H1 (cell line): Measurements from ENCODE around the gene NOL12. TPM values are rescaled to one million over a fixed set of nuclear protein-coding genes. Genes with fewer than 3 reads are reported as not detected.

ENCODE experiments used
- CTCF ChIA-PET: fragments of 300-600 bp; sonication (Branson Sonifier 250); formaldehyde crosslinking; loops from one replicate; lab custom pipeline; 2021; ENCODE audit not compliant: partially characterized antibody; lab: Charles Lee
- POLR2A ChIA-PET: fragments of 300-600 bp; sonication (Branson Sonifier 250); formaldehyde crosslinking; loops from one replicate; lab custom pipeline; 2021; ENCODE audit warnings: inconsistent platforms; ENCODE audit not compliant: partially characterized antibody; lab: Charles Lee
- DNase-seq, 2 experiments: peaks; one replicate each; pipeline versions ENCODE4 v3.0.0 to v3.0.0-alpha.2; 2010 to 2022; ENCODE audit warnings: low spot score in 2 of 2, low read depth in 1 of 2, mixed read lengths in 1 of 2
- FAIRE-seq: peaks from 2 replicates; lab custom pipeline; 2011; peaks lifted over from hg19 to GRCh38; lab: Jason Lieb, UNC
- H2AFZ ChIP-seq: 2 replicates; pipeline ENCODE4 v1.8.1; 2012; ENCODE audit warnings: low read length, inconsistent platforms
- H2AK5ac ChIP-seq: 2 replicates; pipeline ENCODE4 v1.6.1; 2013; ENCODE audit warnings: low read depth, low read length
- H2BK120ac ChIP-seq: replicated peaks from 2 replicates; pipeline ENCODE3; 2013; ENCODE audit warnings: low read depth, low read length, inconsistent platforms
- H2BK12ac ChIP-seq: 2 replicates; pipeline ENCODE4 v1.6.1; 2013; ENCODE audit warnings: low read depth, low read length
- H2BK15ac ChIP-seq: 2 replicates; pipeline ENCODE4 v1.6.1; 2013; ENCODE audit warnings: low read length
- H2BK20ac ChIP-seq: 2 replicates; pipeline ENCODE4 v1.6.1; 2013; ENCODE audit warnings: low read length
- H2BK5ac ChIP-seq: 2 replicates; pipeline ENCODE4 v1.6.1; 2013; ENCODE audit warnings: low read depth, low read length
- H3K14ac ChIP-seq: 2 replicates; pipeline ENCODE4 v1.6.1; 2013; ENCODE audit warnings: inconsistent platforms; ENCODE audit not compliant: insufficient read length
- H3K18ac ChIP-seq: 2 replicates; pipeline ENCODE4 v1.6.1; 2013; ENCODE audit warnings: low read length; ENCODE audit errors: extremely low read depth
- H3K23ac ChIP-seq: 2 replicates; pipeline ENCODE4 v1.6.1; 2013; ENCODE audit warnings: inconsistent platforms; ENCODE audit not compliant: insufficient read length
- H3K23me2 ChIP-seq: 2 replicates; pipeline ENCODE4 v1.6.1; 2013; ENCODE audit warnings: low read depth, low read length
- H3K27ac ChIP-seq: 2 replicates; pipeline ENCODE4 v1.6.1; 2011; ENCODE audit warnings: low read depth, low read length, inconsistent platforms
- H3K27me3 ChIP-seq, 4 experiments: replicated peaks in 1 of 4; 1 replicate in 1 of 4; 2 replicates in 3 of 4; pipeline versions ENCODE4 v1.6.1 to v1.8.1; 2011 to 2013; ENCODE audit warnings: low read length in 3 of 4, mild to moderate bottlenecking in 3 of 4, inconsistent platforms in 2 of 4, mixed read lengths in 2 of 4, moderate library complexity in 1 of 4; ENCODE audit not compliant: control insufficient read depth in 3 of 4, insufficient read depth in 3 of 4; ENCODE audit errors: extremely low read depth in 1 of 4
- H3K36me3 ChIP-seq, 4 experiments: 2 replicates each; pipeline versions ENCODE4 v1.6.1 to v1.8.1; 2011 to 2013; ENCODE audit warnings: mild to moderate bottlenecking in 4 of 4, low read length in 3 of 4, moderate library complexity in 2 of 4, control low read depth in 1 of 4, inconsistent platforms in 1 of 4; ENCODE audit not compliant: insufficient read depth in 4 of 4, control insufficient read depth in 2 of 4
- H3K4ac ChIP-seq: replicated peaks from 2 replicates; pipeline ENCODE3; 2013; ENCODE audit warnings: low read length, low read depth, mixed read lengths, inconsistent platforms; ENCODE audit not compliant: insufficient read length
- H3K4me1 ChIP-seq, 4 experiments: replicated peaks in 1 of 4; 1 replicate in 1 of 4; 2 replicates in 3 of 4; pipeline versions ENCODE4 v1.6.1 to v1.8.1; 2011 to 2013; ENCODE audit warnings: low read length in 3 of 4, inconsistent platforms in 2 of 4, mixed read lengths in 1 of 4; ENCODE audit not compliant: insufficient read depth in 4 of 4, control insufficient read depth in 3 of 4
- H3K4me2 ChIP-seq, 2 experiments: 2 replicates each; pipeline versions ENCODE4 v1.6.1 to v1.8.1; 2011 to 2013; ENCODE audit warnings: low read depth in 2 of 2, low read length in 2 of 2, control low read depth in 1 of 2, inconsistent platforms in 1 of 2, mild to moderate bottlenecking in 1 of 2; ENCODE audit not compliant: insufficient read depth in 1 of 2
- H3K4me3 ChIP-seq, 4 experiments: fragments of 200-600, 300-600 bp in 1 of 4; sonication (generic), shearing (Covaris generic), sonication (Bioruptor Twin) in 1 of 4; 2 replicates each; pipeline versions ENCODE4 v1.5.1 to v1.8.1; 2011 to 2016; ENCODE audit warnings: low read length in 4 of 4, low read depth in 3 of 4, control low read depth in 2 of 4, inconsistent platforms in 2 of 4, mild to moderate bottlenecking in 2 of 4, mixed read lengths in 1 of 4, moderate library complexity in 1 of 4; ENCODE audit not compliant: insufficient read depth in 2 of 4; ENCODE audit errors: extremely low read depth in 1 of 4
- H3K56ac ChIP-seq: replicated peaks from 2 replicates; pipeline ENCODE3; 2013; ENCODE audit warnings: low read depth, mild to moderate bottlenecking, mixed read lengths, low read length, inconsistent platforms; ENCODE audit not compliant: insufficient read length
- H3K79me1 ChIP-seq: 2 replicates; pipeline ENCODE4 v1.6.1; 2013; ENCODE audit warnings: low read depth, low read length, control low read depth
- H3K79me2 ChIP-seq, 2 experiments: 2 replicates each; pipeline versions ENCODE4 v1.6.1 to v1.8.1; 2012 to 2013; ENCODE audit warnings: low read length in 2 of 2, mild to moderate bottlenecking in 2 of 2, inconsistent platforms in 1 of 2; ENCODE audit not compliant: insufficient read depth in 2 of 2, control insufficient read depth in 1 of 2
- H3K9ac ChIP-seq, 4 experiments: replicated peaks in 1 of 4; 1 replicate in 1 of 4; 2 replicates in 3 of 4; pipeline versions ENCODE4 v1.6.1 to v1.8.1; 2011 to 2013; ENCODE audit warnings: low read depth in 3 of 4, low read length in 3 of 4, control low read depth in 2 of 4, mild to moderate bottlenecking in 2 of 4, moderate library complexity in 2 of 4, inconsistent platforms in 1 of 4; ENCODE audit errors: extremely low read depth in 1 of 4
- H3K9me3 ChIP-seq, 2 experiments: 2 replicates each; pipeline versions ENCODE4 v1.6.1 to v1.8.1; 2012 to 2013; ENCODE audit warnings: mild to moderate bottlenecking in 2 of 2, moderate library complexity in 2 of 2, control low read depth in 1 of 2, inconsistent platforms in 1 of 2, low read depth in 1 of 2, low read length in 1 of 2, mixed read lengths in 1 of 2; ENCODE audit not compliant: insufficient read depth in 2 of 2
- H4K20me1 ChIP-seq, 2 experiments: replicated peaks in 1 of 2; 2 replicates each; pipeline versions ENCODE3 to v1.8.1; 2011 to 2013; ENCODE audit warnings: inconsistent platforms in 2 of 2, low read length in 2 of 2, mild to moderate bottlenecking in 1 of 2; ENCODE audit not compliant: insufficient read depth in 2 of 2, control insufficient read depth in 1 of 2
- H4K5ac ChIP-seq: 2 replicates; pipeline ENCODE4 v1.6.1; 2013; ENCODE audit warnings: low read length, low read depth, mixed read lengths, inconsistent platforms; ENCODE audit not compliant: insufficient read length
- H4K8ac ChIP-seq: 2 replicates; pipeline ENCODE4 v1.8.0; 2013; ENCODE audit warnings: mild to moderate bottlenecking, moderate library complexity, low read length, inconsistent platforms; ENCODE audit not compliant: insufficient read depth; ENCODE audit errors: extremely low read depth
- H4K91ac ChIP-seq: replicated peaks from 2 replicates; pipeline ENCODE3; 2013; ENCODE audit warnings: low read length, mixed read lengths, inconsistent platforms; ENCODE audit not compliant: insufficient read length
- ASH2L ChIP-seq: fragments of 200-600, 300-600 bp; sonication (generic); IDR thresholded peaks from one replicate; pipeline ENCODE4 v1.7.1; 2017; ENCODE audit warnings: low read length
- BCL11A ChIP-seq, 2 experiments: IDR thresholded peaks; one replicate each; pipeline ENCODE4 v1.6.1; 2011; ENCODE audit warnings: low read depth in 2 of 2, low read length in 2 of 2, mild to moderate bottlenecking in 2 of 2
- CHD2 ChIP-seq: IDR thresholded peaks from 2 replicates; pipeline ENCODE4 v1.6.1; 2012; ENCODE audit warnings: low read length, improper control_type of control experiment
- GTF2F1 ChIP-seq: IDR thresholded peaks from 2 replicates; pipeline ENCODE4 v1.6.1; 2012; ENCODE audit warnings: low read depth, low read length, improper control_type of control experiment, borderline replicate concordance
- JUND ChIP-seq: IDR thresholded peaks from 2 replicates; pipeline ENCODE4 v1.6.1; 2011; ENCODE audit warnings: mild to moderate bottlenecking, improper control_type of control experiment, low read length
- SUZ12 ChIP-seq: fragments of 200-600 bp; sonication (generic); IDR thresholded peaks from 2 replicates; pipeline ENCODE4 v1.6.1; 2012; ENCODE audit warnings: mild to moderate bottlenecking, inconsistent platforms, low read length, moderate library complexity, mixed read lengths
- WGBS, 2 experiments: shearing (Covaris generic) in 1 of 2; methylation state at CpG; one replicate each; pipeline versions ENCODE4 v1.1.6 to v1.1.7; 2013 to 2015; ENCODE audit warnings: low lambda C conversion rate in 2 of 2, mixed read lengths in 2 of 2, inconsistent platforms in 1 of 2, low coverage in 1 of 2, missing lambda C conversion rate in 1 of 2; ENCODE audit not compliant: insufficient replicate concordance in 2 of 2, insufficient coverage in 1 of 2, insufficient read length in 1 of 2; ENCODE audit errors: extremely low coverage in 1 of 2, missing lambda C conversion rate in 1 of 2; 5-methylcytosine and 5-hydroxymethylcytosine counted together
- polyA plus RNA-seq, 7 experiments: library from polyadenylated mRNA; depleted of rRNA in 3 of 7; stranded (reverse) in 5 of 7; unstranded in 2 of 7; fragments of >200 nt in 5 of 7; fragments of 200-250 nt in 2 of 7; gene quantifications; 1 replicate in 5 of 7; 2 replicates in 1 of 7; 4 replicates in 1 of 7; pipeline versions ENCODE4 v1.2.1 to v1.2.3, GENCODE V29; 2011 to 2013; ENCODE audit warnings: missing spikeins in 2 of 7, mixed read lengths in 2 of 7
- total RNA-seq: library from RNA; stranded (reverse); fragmentation: NEBNext Ultra II Directional; extraction: Animal tissue kit (Norgen Biotek cat#: 25700); gene quantifications from 2 replicates; pipeline ENCODE4 v1.2.1, GENCODE V29; 2021

NOL12 gene
- total and polyA plus RNA-seq, 2 of the 8 experiments (the other 6 are each of a cell fraction or from before 2014, with no cell fraction given), result 25.3 to 28.3 TPM

DNA sequence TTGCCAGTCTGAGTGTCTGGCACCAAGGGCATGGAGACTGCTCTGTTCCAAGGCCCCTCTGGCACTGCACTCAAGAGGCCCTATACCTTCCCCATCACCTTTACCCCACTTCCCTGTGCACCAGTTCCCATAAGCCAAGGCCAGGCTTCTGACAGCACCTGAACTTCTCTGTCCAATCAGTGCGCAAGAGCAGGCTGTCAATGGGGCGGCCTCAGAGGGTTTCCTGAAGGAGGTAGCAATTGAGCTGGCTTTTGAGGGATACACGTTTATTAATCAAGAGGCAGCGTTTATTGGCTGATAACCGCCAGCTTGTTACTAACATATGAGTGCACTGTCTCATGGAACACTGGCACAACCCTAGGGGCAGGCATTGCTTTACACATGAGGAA is 44.6 kb upstream of the NOL12 start:
- Histone ChIP-seq H2AFZ (no peak overlapping the region), H3K56ac (no peak overlapping the region), H4K20me1 (peaks cover 0 to 12% of the 10 kb centered on the region in 2 experiments), H2BK15ac (no peak overlapping the region), H2BK5ac (no peak overlapping the region), H3K4ac (no peak overlapping the region), H3K27me3 (no peaks in the 10 kb centered on the region), H2BK20ac (no peak overlapping the region), H3K79me2 (no peaks in the 10 kb centered on the region; a peak in 1 of 4 replicates), H3K79me1 (0 out of 2 replicates have a peak, but pooled peaks cover 2% of the 10 kb centered on the region), H2BK120ac (no peak overlapping the region), H4K8ac (no peak overlapping the region), H3K9ac (no peak overlapping the region), H2AK5ac (no peak overlapping the region), H3K4me3 (no peak overlapping the region), H3K9me3 (no peaks in the 10 kb centered on the region), H3K14ac (no peak overlapping the region), H4K91ac (no peak overlapping the region), H3K27ac (no peak overlapping the region), H3K4me2 (no peak overlapping the region), H3K23ac (no peak overlapping the region), H4K5ac (no peak overlapping the region), H3K18ac (no peak overlapping the region), H3K23me2 (peaks cover 8% of the 10 kb centered on the region), H3K36me3 (peaks cover 0 to 16% (median 7%) of the 10 kb centered on the region in 4 experiments; a peak in 5 of 8 replicates), H2BK12ac (no peak overlapping the region), H3K4me1 (peaks cover 0 to 20% (median 15%) of the 10 kb centered on the region in 4 experiments; a peak in 6 of 7 replicates)
- no peak for FAIRE-seq
- POLR2A ChIA-PET, result interaction anchor here (0.7 to 5.3 kb wide), 10 partner anchors 9 to 177 kb away, joined by 3 to 32 read pairs (median 6); partner anchors contain the start of genes GGA1, NOL12, PDXP and TRIOBP
- no peak for TF ChIP-seq GTF2F1
- TF ChIP-seq JUND, result no peak
- TF ChIP-seq CHD2, result no peak
- TF ChIP-seq BCL11A (IDR thresholded peaks at IDR 0.05; ENCODE audit: low read depth in 2 of 2, low read length in 2 of 2), result no peak
- no peak for TF ChIP-seq SUZ12
- no peak for TF ChIP-seq ASH2L
- CTCF ChIA-PET, result interaction anchor here (0.6 to 11.4 kb wide), 14 partner anchors 9 to 175 kb away, joined by 3 to 261 read pairs (median 12); partner anchors contain the start of genes GGA1, LGALS1, NOL12 and PDXP
- 97% methylated on average over 5 of the region's 5 CpGs; no CpG with 5 or more reads in 1 of the 2 experiments for WGBS, 2 experiments
- DNase-seq, result no peak
